Peyer's patch (tissue), 4 donors: Measurements from ENCODE around the gene SIL1. TPM values are rescaled to one million over a fixed set of nuclear protein-coding genes. Genes with fewer than 3 reads are reported as not detected.
"Not testable (repeated sequence)": the region's sequence is repeated elsewhere in the genome, so short reads cannot be mapped to it uniquely, and the experiment has no call there.

ENCODE experiments used
- DNase-seq, 3 donors: peaks; one replicate each; pipeline ENCODE4 v3.0.0-alpha.2; 2017 to 2019
- H3K27ac ChIP-seq, 4 donors: fragments of 200-600 bp; sonication (generic); one replicate each; pipeline ENCODE4 v1.5.1; 2016 to 2019
- H3K27me3 ChIP-seq, 2 donors: fragments of 200-600 bp; sonication (generic); one replicate each; pipeline ENCODE4 v1.5.1; 2019
- H3K36me3 ChIP-seq, 3 donors: fragments of 200-600 bp; sonication (generic); one replicate each; pipeline ENCODE4 v1.5.1; 2016 to 2019
- H3K4me1 ChIP-seq, 4 donors: fragments of 200-600 bp; sonication (generic); one replicate each; pipeline ENCODE4 v1.5.1; 2016 to 2019
- H3K4me3 ChIP-seq, 4 donors: fragments of 200-600 bp; sonication (generic); 1 replicate in 3 of 4; 2 replicates in 1 of 4; pipeline ENCODE4 v1.5.1; 2016 to 2019; ENCODE audit warnings: mild to moderate bottlenecking in 1 of 4
- H3K9me3 ChIP-seq, 4 donors: fragments of 200-600 bp; sonication (generic); one replicate each; pipeline ENCODE4 v1.5.1; 2016 to 2019; ENCODE audit warnings: mild to moderate bottlenecking in 1 of 4
- POLR2A ChIP-seq, 2 donors: fragments of 450-650 bp; IDR thresholded peaks; one replicate each; pipeline ENCODE4 v1.5.1; 2017; ENCODE audit warnings: antibody characterized with exemption in 2 of 2, mild to moderate bottlenecking in 2 of 2, moderate library complexity in 2 of 2
- total RNA-seq, 4 donors: library from RNA; depleted of rRNA; stranded (reverse); fragments of >200 nt; gene quantifications; one replicate each; pipeline ENCODE4 v1.1.0, GENCODE V29; 2016
- TF ChIP-seq, protein P1 (sequence below), 6 experiments: fragments of 450-650 bp in 4 of 6; fragments of 200-600 bp in 2 of 6; sonication (generic) in 1 of 6; IDR thresholded peaks; one replicate each; pipeline ENCODE4 v1.5.1; 2017 to 2019; ENCODE audit warnings: antibody characterized with exemption in 6 of 6, mild to moderate bottlenecking in 3 of 6, moderate library complexity in 1 of 6

SIL1 gene
- total RNA-seq, 4 donors from 2014 or later = 23.6 to 84.2 (median 39.2) TPM

DNA sequence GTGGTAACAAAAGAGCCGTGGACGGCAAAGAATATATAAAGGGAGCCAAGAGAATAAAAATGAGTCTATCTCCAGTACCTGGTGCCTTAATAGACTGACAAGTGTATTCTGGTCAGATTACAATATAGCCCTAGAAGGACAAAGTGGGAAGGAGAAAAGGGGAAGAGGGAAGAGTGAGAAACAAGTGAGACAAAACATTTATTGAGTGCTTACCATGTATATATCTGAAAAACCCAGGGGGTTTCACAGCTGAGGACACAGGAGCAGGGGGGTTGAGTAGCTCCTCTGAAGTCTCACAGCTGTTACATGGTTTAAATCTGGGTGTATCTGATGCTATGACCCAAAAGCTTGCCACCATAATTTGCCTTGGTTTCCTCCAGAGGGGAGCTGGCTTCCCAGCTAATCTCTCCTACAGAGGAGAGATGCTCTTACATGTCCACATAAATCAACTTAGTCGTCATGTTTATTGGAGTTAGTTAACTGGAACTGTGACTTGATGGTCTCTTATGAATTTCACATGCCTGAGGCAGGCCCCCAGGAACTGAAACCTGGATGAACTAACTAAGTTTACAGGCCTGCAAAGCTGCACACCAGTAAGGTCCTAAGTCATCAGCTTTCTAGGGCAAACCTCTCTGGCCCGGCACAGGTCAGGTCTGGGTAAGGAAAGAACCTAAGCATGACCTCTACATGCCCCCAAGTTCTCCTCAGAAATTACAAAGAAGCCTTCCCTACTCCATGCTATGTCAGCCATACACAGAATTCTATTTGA is 15.5 kb downstream of the SIL1 start:
- no peak for TF ChIP-seq POLR2A (IDR thresholded peaks at IDR 0.05)
- TF ChIP-seq, protein P1, sequence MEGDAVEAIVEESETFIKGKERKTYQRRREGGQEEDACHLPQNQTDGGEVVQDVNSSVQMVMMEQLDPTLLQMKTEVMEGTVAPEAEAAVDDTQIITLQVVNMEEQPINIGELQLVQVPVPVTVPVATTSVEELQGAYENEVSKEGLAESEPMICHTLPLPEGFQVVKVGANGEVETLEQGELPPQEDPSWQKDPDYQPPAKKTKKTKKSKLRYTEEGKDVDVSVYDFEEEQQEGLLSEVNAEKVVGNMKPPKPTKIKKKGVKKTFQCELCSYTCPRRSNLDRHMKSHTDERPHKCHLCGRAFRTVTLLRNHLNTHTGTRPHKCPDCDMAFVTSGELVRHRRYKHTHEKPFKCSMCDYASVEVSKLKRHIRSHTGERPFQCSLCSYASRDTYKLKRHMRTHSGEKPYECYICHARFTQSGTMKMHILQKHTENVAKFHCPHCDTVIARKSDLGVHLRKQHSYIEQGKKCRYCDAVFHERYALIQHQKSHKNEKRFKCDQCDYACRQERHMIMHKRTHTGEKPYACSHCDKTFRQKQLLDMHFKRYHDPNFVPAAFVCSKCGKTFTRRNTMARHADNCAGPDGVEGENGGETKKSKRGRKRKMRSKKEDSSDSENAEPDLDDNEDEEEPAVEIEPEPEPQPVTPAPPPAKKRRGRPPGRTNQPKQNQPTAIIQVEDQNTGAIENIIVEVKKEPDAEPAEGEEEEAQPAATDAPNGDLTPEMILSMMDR (IDR thresholded peaks at IDR 0.05) = no peak
- Histone ChIP-seq H3K4me1 (peaks cover 0 to 30% (median 4%) of the 10 kb centered on the region in 4 donors), H3K27ac (no peak overlapping the region)

GRCh38 chr5:139181835-139182452 is 16.2 kb downstream of the SIL1 start:
- DNase-seq = peak in 1 of 3 donors; percentile 52
- TF ChIP-seq, protein P1 (IDR thresholded peaks at IDR 0.05) = no peak
- no peak for TF ChIP-seq POLR2A (IDR thresholded peaks at IDR 0.05)
- Histone ChIP-seq H3K4me1 (peaks cover 0 to 30% (median 5%) of the 10 kb centered on the region in 4 donors), H3K27me3 (no peaks in the 10 kb centered on the region), H3K27ac (no peak overlapping the region), H3K9me3 (no peaks in the 10 kb centered on the region), H3K4me3 (no peak overlapping the region), H3K36me3 (no peaks in the 10 kb centered on the region)

More for the DNA sequence above, 15.5 kb downstream of the SIL1 start:
- Histone ChIP-seq H3K27me3 (no peaks in the 10 kb centered on the region), H3K36me3 (no peaks in the 10 kb centered on the region), H3K9me3 (no peaks in the 10 kb centered on the region), H3K4me3 (no peak overlapping the region)
- DNase-seq = no peak

- Histone ChIP-seq H3K36me3 (no peaks in the 10 kb centered on the region), H3K27me3 (no peaks in the 10 kb centered on the region), H3K27ac (no peak overlapping the region), H3K9me3 (no peaks in the 10 kb centered on the region), H3K4me3 (no peak overlapping the region), H3K4me1 (peaks cover 0 to 30% (median 5%) of the 10 kb centered on the region in 4 donors)
- TF ChIP-seq, protein P1 (IDR thresholded peaks at IDR 0.05) = no peak
- TF ChIP-seq POLR2A (IDR thresholded peaks at IDR 0.05) = no peak
- no peak for DNase-seq
Observed at GRCh38 chr5:139181322-139181730, 16.8 kb downstream of the SIL1 start.

DNA sequence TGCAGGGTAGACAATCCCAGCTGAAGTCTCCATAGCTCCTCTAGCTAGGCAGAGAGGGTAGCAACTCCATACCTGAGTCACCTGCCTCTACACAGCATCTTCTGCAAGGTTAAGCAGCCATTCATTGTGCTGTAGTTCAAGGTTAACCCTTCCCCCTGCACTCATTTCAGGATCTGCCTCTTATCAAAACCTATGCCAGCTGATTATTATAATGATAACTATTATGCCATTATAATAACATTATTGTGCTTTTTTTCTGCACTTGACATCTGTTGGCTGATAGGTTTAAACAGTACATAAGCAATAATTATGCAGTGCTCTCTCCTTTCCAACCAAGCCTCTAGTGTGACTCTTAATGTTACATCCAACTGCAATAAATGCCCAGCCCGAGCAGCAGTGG is 17.3 kb downstream of the SIL1 start:
- H3K27me3 ChIP-seq = no peaks in the 10 kb centered on the region
- H3K27ac ChIP-seq = no peak overlapping the region
- no peaks in the 10 kb centered on the region for H3K9me3 ChIP-seq
- no peak for DNase-seq
- peaks cover 0 to 25% (median 5%) of the 10 kb centered on the region in 4 donors for H3K4me1 ChIP-seq
- no peak overlapping the region for H3K4me3 ChIP-seq
- TF ChIP-seq POLR2A (IDR thresholded peaks at IDR 0.05) = no peak
- TF ChIP-seq, protein P1 (IDR thresholded peaks at IDR 0.05) = no peak
- H3K36me3 ChIP-seq = no peaks in the 10 kb centered on the region

- H3K36me3 ChIP-seq, H3K27ac ChIP-seq, DNase-seq, H3K27me3 ChIP-seq, H3K4me3 ChIP-seq, H3K9me3 ChIP-seq: not testable (repeated sequence)
- H3K4me1 ChIP-seq = peaks cover 0 to 22% (median 5%) of the 10 kb centered on the region in 4 donors
Observed at GRCh38 chr5:139179778-139180513, 18.2 kb downstream of the SIL1 start.
